VCaP (cell line): ENCODE results near the gene CTDSPL.

Source experiments
- H3K27ac ChIP-seq: fragments of 450-650 bp; 2 replicates; pipeline ENCODE4 v1.5.1; 2017
- TF ChIP-seq, protein P1 (sequence below): fragments of 450-650 bp; conservative IDR thresholded peaks from 2 replicates; pipeline ENCODE4 v1.5.1; 2017; ENCODE audit warnings: mild to moderate bottlenecking, moderate library complexity

The CTDSPL gene

DNA sequence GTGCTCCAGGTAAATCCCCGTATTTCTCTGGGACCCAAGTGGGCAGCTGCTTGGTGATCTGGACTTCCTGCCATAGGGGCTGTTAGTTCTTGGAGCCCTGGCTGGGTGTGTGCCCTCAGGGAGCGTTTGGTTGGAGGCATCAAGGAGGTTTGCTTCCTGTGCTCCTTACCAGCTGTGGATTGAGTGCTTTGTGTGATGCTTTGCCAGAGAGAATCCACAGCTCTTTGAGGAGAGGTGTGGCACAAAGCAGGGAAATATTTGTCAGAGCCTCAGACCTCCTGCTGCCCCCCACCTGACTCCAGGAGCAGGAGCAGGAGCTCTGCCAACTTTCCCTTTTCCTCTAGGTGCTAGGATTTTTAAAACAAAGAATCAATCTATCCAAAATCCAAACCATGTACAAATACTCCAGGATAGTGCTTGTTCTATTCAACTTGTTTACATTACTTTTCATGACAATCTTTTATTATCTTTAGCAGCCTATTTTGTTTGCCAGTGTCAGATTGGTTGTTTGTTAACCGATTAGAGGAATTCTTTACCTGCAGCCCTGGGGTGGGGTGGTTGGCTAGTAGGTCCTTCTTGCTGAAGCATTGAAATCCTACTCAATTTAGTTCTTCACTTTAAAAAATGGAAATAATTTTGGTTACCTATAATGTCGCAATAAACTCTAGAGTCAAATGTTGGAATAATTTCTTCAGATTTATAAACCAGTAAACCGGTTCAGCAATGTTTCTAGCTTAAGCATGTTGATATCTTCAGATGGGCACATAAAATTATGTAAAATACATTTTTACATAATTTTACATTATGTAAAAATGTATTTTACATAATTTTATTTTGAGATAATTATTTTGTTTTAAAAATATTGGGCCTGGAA, 2.5 kb downstream of the CTDSPL start:
- TF ChIP-seq, protein P1, sequence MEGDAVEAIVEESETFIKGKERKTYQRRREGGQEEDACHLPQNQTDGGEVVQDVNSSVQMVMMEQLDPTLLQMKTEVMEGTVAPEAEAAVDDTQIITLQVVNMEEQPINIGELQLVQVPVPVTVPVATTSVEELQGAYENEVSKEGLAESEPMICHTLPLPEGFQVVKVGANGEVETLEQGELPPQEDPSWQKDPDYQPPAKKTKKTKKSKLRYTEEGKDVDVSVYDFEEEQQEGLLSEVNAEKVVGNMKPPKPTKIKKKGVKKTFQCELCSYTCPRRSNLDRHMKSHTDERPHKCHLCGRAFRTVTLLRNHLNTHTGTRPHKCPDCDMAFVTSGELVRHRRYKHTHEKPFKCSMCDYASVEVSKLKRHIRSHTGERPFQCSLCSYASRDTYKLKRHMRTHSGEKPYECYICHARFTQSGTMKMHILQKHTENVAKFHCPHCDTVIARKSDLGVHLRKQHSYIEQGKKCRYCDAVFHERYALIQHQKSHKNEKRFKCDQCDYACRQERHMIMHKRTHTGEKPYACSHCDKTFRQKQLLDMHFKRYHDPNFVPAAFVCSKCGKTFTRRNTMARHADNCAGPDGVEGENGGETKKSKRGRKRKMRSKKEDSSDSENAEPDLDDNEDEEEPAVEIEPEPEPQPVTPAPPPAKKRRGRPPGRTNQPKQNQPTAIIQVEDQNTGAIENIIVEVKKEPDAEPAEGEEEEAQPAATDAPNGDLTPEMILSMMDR, result no peak
- peak overlapping the region; percentile 99 for H3K27ac ChIP-seq

DNA sequence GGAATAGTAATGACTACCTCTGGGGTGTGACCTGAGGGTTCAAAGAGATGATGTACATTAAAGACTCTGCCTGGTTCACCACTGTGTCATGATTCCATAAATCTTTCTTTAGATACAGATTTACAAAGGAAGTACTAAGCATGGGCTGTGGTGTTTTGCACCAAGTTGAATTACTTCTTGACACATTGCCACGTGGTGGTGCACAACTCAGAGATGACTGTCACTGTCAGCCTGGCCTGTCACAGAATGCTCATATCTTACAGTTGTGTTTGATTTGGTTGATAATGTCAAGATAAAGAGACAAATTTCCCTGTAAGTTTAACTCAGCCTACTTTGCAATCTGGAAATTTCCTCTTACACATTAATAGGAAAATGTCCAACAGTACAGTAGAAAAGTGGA, 3.2 kb downstream of the CTDSPL start:
- TF ChIP-seq, protein P1, result peak; percentile 18; the same call in 1 of the 2 replicates

DNA sequence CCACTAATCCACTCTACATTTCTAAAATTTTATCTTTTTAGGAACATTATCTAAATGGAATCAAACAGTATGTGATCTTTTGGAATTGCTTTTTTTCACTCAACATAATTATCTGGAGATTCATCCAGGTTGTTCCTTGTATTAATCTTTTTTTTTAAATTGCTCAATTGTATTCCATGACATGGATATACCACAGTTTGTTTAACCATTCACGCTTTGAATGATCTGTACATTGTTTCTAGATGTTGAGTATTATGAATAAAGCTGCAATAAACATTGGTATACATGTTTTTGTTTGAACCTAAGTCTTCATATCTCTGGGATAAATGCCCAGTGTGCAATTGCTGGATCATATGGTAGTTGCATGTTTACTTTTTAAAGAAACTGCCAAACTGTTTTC, 5.5 kb downstream of the CTDSPL start:
- TF ChIP-seq, protein P1, result no peak
- peak overlapping the region; percentile 99 for H3K27ac ChIP-seq

More for the DNA sequence above, 3.2 kb downstream of the CTDSPL start:
- H3K27ac ChIP-seq, result peak overlapping the region; percentile 99

DNA sequence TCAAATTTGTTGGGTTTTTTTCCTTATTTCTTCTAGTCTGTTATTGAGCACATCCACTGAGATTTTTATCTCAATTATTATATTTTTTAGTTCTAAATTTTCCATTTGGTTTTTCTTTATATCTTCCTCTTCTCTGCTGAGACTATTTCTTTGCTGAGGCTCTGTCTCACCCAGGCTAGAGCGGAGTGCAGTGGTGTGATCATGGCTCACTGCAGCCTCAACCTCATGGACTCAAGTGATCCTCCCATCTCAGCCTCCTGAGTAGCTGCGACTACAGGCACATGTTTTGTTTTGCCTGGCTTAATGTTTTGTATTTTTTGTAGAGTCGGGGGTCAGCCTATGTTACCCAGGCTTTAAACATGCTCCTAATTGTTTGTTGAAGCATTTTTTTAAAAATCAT, 10.2 kb downstream of the CTDSPL start:
- H3K27ac ChIP-seq, result no peak overlapping the region
- TF ChIP-seq, protein P1, result no peak

DNA sequence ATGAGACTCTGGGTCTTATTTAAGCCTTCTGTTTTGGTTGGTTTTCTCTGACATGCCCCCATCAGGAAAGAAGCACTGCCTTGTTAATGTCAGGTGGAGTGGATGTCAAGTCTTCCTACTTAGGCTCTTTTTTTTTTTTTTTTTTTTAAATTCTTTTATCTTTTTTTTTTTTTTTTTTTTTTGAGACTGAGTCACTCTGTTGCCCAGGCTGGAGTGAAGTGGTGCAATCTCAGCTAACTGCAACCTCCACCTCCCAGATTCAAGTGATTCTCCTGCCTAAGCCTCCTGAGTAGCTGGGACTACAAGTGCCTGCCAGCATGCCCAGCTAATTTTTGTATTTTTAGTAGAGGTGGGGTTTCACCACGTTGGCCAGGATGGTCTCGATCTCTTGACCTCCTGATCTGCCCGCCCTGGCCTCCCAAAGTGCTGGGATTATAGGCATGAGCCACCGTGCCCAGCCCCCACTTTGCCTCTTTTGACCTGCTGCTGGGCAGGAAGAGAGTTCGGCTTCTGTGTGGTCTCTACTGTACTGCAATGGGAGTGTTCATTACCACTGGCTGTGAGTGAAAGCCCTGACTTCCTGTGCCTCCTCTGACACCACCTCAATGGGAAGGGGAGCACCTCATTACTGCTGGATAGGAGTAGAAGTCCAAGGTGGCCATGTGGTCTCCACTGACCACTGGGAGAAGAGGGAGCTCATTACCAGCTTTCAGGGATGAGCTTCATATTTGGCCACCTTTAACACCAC, 10.9 kb downstream of the CTDSPL start:
- TF ChIP-seq, protein P1, result no peak
- no peak overlapping the region for H3K27ac ChIP-seq

DNA sequence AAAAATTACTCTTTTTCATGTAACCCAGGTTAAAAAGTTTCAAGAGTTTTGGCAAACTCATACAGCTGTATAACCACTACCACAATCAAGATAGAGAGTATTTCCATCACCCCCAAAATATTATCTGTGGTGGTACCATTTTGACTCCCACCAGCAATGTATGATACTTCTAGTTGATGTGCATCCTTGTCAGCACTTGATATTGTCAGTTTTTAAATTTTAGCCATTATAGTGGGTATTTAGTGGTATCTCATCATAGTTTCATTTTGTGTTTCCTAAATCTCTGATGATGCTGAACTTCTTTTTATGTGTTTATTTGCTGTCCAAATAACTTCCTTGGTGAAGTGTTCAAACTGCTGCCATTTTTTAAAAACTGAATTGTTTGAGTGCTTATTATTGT, 14.6 kb downstream of the CTDSPL start:
- H3K27ac ChIP-seq, result no peak overlapping the region
- TF ChIP-seq, protein P1, result no peak

DNA sequence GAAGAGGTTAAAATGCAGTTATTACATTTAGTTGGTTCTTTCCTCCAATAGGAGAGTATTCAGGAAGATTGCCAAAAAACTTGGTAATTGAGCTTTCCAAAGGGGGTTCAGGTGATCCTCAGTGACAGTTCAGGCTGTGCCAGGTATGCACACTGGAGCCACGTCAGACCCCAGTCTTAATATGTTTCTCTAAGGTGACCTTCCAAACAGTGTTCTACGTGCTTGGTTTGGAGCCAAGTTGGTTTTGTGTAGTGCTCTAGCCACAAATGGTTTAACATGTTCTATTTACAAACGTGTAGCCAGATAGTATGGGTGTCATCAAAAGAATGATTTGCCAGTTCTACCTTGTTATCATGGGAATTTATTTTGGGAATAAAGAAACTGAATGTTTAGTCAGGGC, 21.0 kb downstream of the CTDSPL start:
- H3K27ac ChIP-seq, result peak overlapping the region; percentile 19; the same call in 1 of the 2 replicates
- TF ChIP-seq, protein P1, result no peak
